Endodermal cell (in vitro differentiated cells): ENCODE results near the gene UHRF1. TPM values are rescaled to one million over a fixed set of nuclear protein-coding genes. Genes with fewer than 3 reads are reported as not detected.

ENCODE experiments used
- DNase-seq: peaks from one replicate; pipeline ENCODE4 v3.0.0-alpha.2; 2017
- H3K27ac ChIP-seq: 2 replicates; pipeline ENCODE4 v1.5.1; 2013; ENCODE audit warnings: mild to moderate bottlenecking, low read depth, low read length, moderate library complexity
- H3K27me3 ChIP-seq: 2 replicates; pipeline ENCODE4 v1.6.1; 2013; ENCODE audit warnings: mild to moderate bottlenecking, low read length, moderate library complexity; ENCODE audit not compliant: insufficient read depth, control insufficient read depth, poor library complexity, severe bottlenecking
- H3K36me3 ChIP-seq: 2 replicates; pipeline ENCODE4 v1.7.0; 2013; ENCODE audit warnings: mild to moderate bottlenecking, low read length, moderate library complexity; ENCODE audit not compliant: control insufficient read depth, insufficient read depth
- H3K4me1 ChIP-seq: one replicate; pipeline ENCODE4 v1.7.0; 2013; ENCODE audit warnings: low read length; ENCODE audit not compliant: control insufficient read depth, insufficient read depth
- H3K4me3 ChIP-seq: 2 replicates; pipeline ENCODE4 v1.5.1; 2013; ENCODE audit warnings: mild to moderate bottlenecking, low read length, moderate library complexity
- H3K9ac ChIP-seq: 2 replicates; pipeline ENCODE4 v1.6.1; 2013; ENCODE audit warnings: mild to moderate bottlenecking, low read length, moderate library complexity; ENCODE audit not compliant: poor library complexity, severe bottlenecking; ENCODE audit errors: extremely low read depth
- H3K9me3 ChIP-seq: 2 replicates; pipeline ENCODE4 v1.6.1; 2013; ENCODE audit warnings: mild to moderate bottlenecking, low read length, moderate library complexity; ENCODE audit not compliant: control insufficient read depth
- H3K27ac Mint-ChIP-seq: 2 replicates; pipeline ENCODE4 v1.8.0; 2020; ENCODE audit warnings: mixed read lengths
- H3K27me3 Mint-ChIP-seq: 2 replicates; pipeline ENCODE4 v1.8.0; 2021; ENCODE audit warnings: mild to moderate bottlenecking, mixed read lengths; ENCODE audit not compliant: insufficient read depth
- H3K36me3 Mint-ChIP-seq: 2 replicates; pipeline ENCODE4 v1.8.0; 2020; ENCODE audit warnings: low read depth, mixed read lengths
- H3K4me1 Mint-ChIP-seq: 2 replicates; pipeline ENCODE4 v1.8.0; 2020; ENCODE audit warnings: mixed read lengths
- H3K4me3 Mint-ChIP-seq: 2 replicates; pipeline ENCODE4 v1.8.0; 2020; ENCODE audit warnings: mild to moderate bottlenecking, moderate library complexity, mixed read lengths
- H3K9me3 Mint-ChIP-seq: 2 replicates; pipeline ENCODE4 v1.8.0; 2020; ENCODE audit warnings: mild to moderate bottlenecking, mixed read lengths
- WGBS, 2 experiments: methylation state at CpG; one replicate each; pipeline versions ENCODE4 v1.1.5 to v1.1.7; 2013; ENCODE audit warnings: missing lambda C conversion rate in 2 of 2, mixed read lengths in 1 of 2; ENCODE audit not compliant: insufficient coverage in 1 of 2, insufficient read length in 1 of 2; 5-methylcytosine and 5-hydroxymethylcytosine counted together
- long read RNA-seq, 4 experiments: library from polyadenylated mRNA in 2 of 4; library from RNA in 1 of 4; library from capped mRNA in 1 of 4; stranded (forward) in 3 of 4; unstranded in 1 of 4; transcript quantifications; one replicate each; pipeline ENCODE4 v2.0.0, GENCODE V29; 2020 to 2021; ENCODE audit warnings: inconsistent platforms in 1 of 4
- polyA plus RNA-seq, 2 experiments: library from polyadenylated mRNA; stranded (reverse); fragments of 50-300 nt; gene quantifications; one replicate each; pipeline ENCODE4 v1.2.3, GENCODE V29; 2013
- total RNA-seq, 2 donors: library from RNA; stranded (reverse); fragmentation: NEBNext Ultra II Directional in 1 of 2; extraction: Animal tissue kit (Norgen Biotek cat#: 25700) in 1 of 2; gene quantifications; 2 replicates in 1 of 2; 3 replicates in 1 of 2; pipeline ENCODE4 v1.2.1, GENCODE V29; 2021
- TF ChIP-seq, protein P1 (sequence below): fragments of 200-600 bp; sonication (generic); conservative IDR thresholded peaks from 2 replicates; pipeline ENCODE4 v1.5.0; 2021; ENCODE audit warnings: antibody characterized with exemption, mild to moderate bottlenecking

The UHRF1 gene
- total RNA-seq, result 10 to 100 TPM; 54.6 to 59.4 TPM
- polyA plus RNA-seq (2013, experiment 1 of 2), result 59.3 TPM
- polyA plus RNA-seq (2013, experiment 2 of 2), result 57.0 TPM
- long read RNA-seq, experiment 1, partial matches to known transcripts, result 11 of 18 reads
- long read RNA-seq, experiment 1, other reads (novel, unspliced or antisense), result 7 of 18 reads
- long read RNA-seq, experiment 2, transcript UHRF1-205 (17 exons, 3,965 nt), result major isoform, 54 of 120 reads
- long read RNA-seq, experiment 2, transcript UHRF1-203 (17 exons, 2,651 nt), result minor isoform, 26 of 120 reads
- long read RNA-seq, experiment 2, partial matches to known transcripts, result 14 of 120 reads
- long read RNA-seq, experiment 2, other reads (novel, unspliced or antisense), result 23 of 120 reads
- long read RNA-seq, experiment 3, transcript UHRF1-203 (17 exons, 2,651 nt), result minor isoform, 65 of 479 reads
- long read RNA-seq, experiment 3, transcript UHRF1-205 (17 exons, 3,965 nt), result major isoform, 331 of 479 reads
- long read RNA-seq, experiment 3, partial matches to known transcripts, result 36 of 479 reads
- long read RNA-seq, experiment 3, other reads (novel, unspliced or antisense), result 46 of 479 reads
- long read RNA-seq, experiment 4, result 0 reads

DNA sequence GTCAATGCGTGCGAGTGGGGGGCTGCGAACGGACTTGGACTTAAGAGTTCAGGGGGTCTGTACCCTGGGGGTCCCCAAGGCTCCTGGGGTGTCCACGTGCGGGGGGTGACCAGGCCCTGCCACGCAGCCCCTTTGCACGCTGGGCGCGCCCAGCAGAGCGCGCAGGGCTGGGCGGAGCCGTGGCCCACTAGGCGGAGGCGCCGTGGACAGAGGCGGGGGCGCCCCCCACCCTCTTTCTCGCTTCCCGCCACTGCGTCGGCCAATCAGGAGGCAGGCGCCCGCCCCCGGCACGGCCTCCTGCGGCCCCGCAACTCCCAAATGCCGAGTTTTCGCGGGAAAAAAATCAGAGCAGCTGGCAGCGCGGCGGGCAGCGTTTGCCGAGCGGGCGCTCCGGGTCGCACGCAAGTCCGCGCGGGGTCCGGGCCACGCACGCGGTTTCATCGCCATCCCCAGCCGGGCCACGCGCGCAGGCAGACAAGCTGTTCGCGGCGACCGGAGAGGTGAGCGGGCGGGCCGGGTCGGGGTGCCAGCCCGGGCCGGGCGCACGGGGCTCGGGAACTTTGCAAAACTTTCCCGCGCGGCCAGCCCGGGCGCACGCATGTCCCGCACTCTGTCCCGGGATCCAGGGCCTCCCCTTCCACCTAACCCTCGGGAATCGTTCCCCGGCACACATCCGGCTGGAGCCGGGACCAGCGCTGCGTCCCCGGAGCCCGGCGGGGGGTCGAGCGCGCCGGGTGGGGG, at the start of gene UHRF1:
Gene UHRF1 (plus strand): TSS at position 346 of the 741 bp plus-strand sequence. CDS start 1,385 bp downstream, outside the sequence.
- H3K4me1 ChIP-seq, result peaks cover 12% of the 10 kb centered on the region
- H3K4me1 Mint-ChIP-seq, result peaks cover 22% of the 10 kb centered on the region
- H3K9me3 ChIP-seq, result no peaks in the 10 kb centered on the region
- 5 to 8% methylated on average over 53 to 89 of the region's 89 CpGs for WGBS, 2 experiments
- peak within 1 kb of the TSS; percentile 66 for H3K27ac Mint-ChIP-seq
- H3K4me3 ChIP-seq, result peak within 1 kb of the TSS; percentile 78
- TF ChIP-seq, protein P1, sequence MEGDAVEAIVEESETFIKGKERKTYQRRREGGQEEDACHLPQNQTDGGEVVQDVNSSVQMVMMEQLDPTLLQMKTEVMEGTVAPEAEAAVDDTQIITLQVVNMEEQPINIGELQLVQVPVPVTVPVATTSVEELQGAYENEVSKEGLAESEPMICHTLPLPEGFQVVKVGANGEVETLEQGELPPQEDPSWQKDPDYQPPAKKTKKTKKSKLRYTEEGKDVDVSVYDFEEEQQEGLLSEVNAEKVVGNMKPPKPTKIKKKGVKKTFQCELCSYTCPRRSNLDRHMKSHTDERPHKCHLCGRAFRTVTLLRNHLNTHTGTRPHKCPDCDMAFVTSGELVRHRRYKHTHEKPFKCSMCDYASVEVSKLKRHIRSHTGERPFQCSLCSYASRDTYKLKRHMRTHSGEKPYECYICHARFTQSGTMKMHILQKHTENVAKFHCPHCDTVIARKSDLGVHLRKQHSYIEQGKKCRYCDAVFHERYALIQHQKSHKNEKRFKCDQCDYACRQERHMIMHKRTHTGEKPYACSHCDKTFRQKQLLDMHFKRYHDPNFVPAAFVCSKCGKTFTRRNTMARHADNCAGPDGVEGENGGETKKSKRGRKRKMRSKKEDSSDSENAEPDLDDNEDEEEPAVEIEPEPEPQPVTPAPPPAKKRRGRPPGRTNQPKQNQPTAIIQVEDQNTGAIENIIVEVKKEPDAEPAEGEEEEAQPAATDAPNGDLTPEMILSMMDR, result no peak
- peaks cover 4% of the 10 kb centered on the region for H3K27me3 Mint-ChIP-seq
- H3K27ac ChIP-seq, result peak within 1 kb of the TSS; percentile 55
- H3K27me3 ChIP-seq, result no peaks in the 10 kb centered on the region
- peaks cover 22% of the 10 kb centered on the region for H3K36me3 Mint-ChIP-seq
- peak within 1 kb of the TSS; percentile 74 for H3K4me3 Mint-ChIP-seq
- H3K9me3 Mint-ChIP-seq, result no peaks in the 10 kb centered on the region
- peak within 1 kb of the TSS; percentile 38 for H3K9ac ChIP-seq
- peaks cover 19% of the 10 kb centered on the region for H3K36me3 ChIP-seq
- DNase-seq, result peak; percentile 77

DNA sequence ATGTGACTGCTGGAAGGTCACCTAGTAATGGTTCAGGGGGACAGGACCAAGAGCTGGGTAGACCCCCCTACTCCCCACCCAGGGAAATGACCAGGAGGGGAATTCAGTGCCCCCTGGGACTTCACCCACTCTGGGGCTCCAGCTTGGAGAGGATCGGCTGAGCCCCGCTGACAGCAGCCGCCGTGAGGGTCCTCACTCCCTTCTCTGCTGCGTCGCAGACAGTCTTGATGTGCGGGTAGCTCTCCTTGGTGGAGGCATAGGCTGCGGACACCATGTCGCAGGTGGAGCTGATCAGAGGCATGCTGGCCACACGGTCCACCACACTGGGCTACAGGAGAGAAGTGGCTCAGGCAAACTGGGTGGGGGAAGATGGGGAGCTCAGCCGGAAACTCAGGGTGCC, 49.6 kb upstream of the UHRF1 start:
- no peaks in the 10 kb centered on the region for H3K9me3 Mint-ChIP-seq
- no peaks in the 10 kb centered on the region for H3K9me3 ChIP-seq
- no peak overlapping the region for H3K27ac Mint-ChIP-seq
- H3K36me3 ChIP-seq, result peaks cover 59% of the 10 kb centered on the region
- H3K27ac ChIP-seq, result no peak overlapping the region
- no peaks in the 10 kb centered on the region for H3K4me1 ChIP-seq
- no peak for DNase-seq
- peaks cover 4% of the 10 kb centered on the region for H3K4me1 Mint-ChIP-seq
- 93 to 96% methylated on average over 7 to 11 of the region's 11 CpGs for WGBS, 2 experiments
- H3K27me3 Mint-ChIP-seq, result no peaks in the 10 kb centered on the region
- TF ChIP-seq, protein P1, result no peak
- H3K9ac ChIP-seq, result no peak overlapping the region
- H3K27me3 ChIP-seq, result no peaks in the 10 kb centered on the region
- H3K36me3 Mint-ChIP-seq, result peaks cover 54% of the 10 kb centered on the region
- H3K4me3 Mint-ChIP-seq, result no peak overlapping the region
- no peak overlapping the region for H3K4me3 ChIP-seq

DNA sequence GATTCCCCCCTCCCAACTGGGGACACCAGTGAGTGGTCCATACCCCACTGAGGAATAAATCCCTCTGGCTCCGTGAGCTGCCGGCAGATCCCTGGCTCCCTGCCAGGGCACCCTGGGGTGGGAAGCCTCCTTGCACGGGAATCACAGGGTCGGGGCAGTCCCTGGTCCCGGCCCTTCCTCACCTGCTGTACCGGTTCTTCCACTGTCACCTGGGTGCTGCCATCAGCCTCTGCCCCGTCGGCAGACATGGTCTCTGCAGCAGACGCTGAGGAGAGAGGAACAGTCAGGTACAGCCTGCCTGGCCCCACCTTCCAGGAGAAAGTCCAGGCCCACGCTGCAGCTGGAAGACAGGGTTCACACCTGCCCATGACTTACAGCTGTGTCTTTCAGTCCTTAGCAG, 48.2 kb upstream of the UHRF1 start:
- peaks cover 42% of the 10 kb centered on the region for H3K36me3 Mint-ChIP-seq
- Histone ChIP-seq H3K27me3 (no peaks in the 10 kb centered on the region), H3K9me3 (no peaks in the 10 kb centered on the region), H3K9ac (no peak overlapping the region), H3K27ac (no peak overlapping the region), H3K4me1 (no peaks in the 10 kb centered on the region), H3K4me3 (no peak overlapping the region), H3K36me3 (peaks cover 48% of the 10 kb centered on the region)
- H3K27ac Mint-ChIP-seq, result no peak overlapping the region
- no peaks in the 10 kb centered on the region for H3K27me3 Mint-ChIP-seq
- no peak for DNase-seq
- TF ChIP-seq, protein P1, result no peak
- H3K4me3 Mint-ChIP-seq, result no peak overlapping the region
- WGBS, 2 experiments, result 90 to 92% methylated on average over 2 to 10 of the region's 10 CpGs
- no peaks in the 10 kb centered on the region for H3K9me3 Mint-ChIP-seq
- no peaks in the 10 kb centered on the region for H3K4me1 Mint-ChIP-seq
